Lower lobe of right lung (tissue), 2 donors: ENCODE data around the gene DLGAP4. TPM values are rescaled to one million over a fixed set of nuclear protein-coding genes. Genes with fewer than 3 reads are reported as not detected.
A peak's percentile ranks its signal among the peaks of the same experiment; 100 is the strongest.

ENCODE experiments used
- ATAC-seq, 2 donors: fragments of 200-7000 bp; cut with Tn5 transposase; one replicate each; pipeline ENCODE4 v1.9.1; 2020 to 2022; ENCODE audit warnings: mild to moderate bottlenecking in 2 of 2, moderate library complexity in 2 of 2
- DNase-seq: peaks from one replicate; pipeline ENCODE4 v3.0.0-alpha.2; 2020
- H3K27ac ChIP-seq: fragments of 200-600 bp; one replicate; pipeline ENCODE4 v1.8.0; 2022
- H3K27me3 ChIP-seq: fragments of 200-600 bp; one replicate; pipeline ENCODE4 v1.8.0; 2022; ENCODE audit warnings: low read depth
- H3K36me3 ChIP-seq: fragments of 200-600 bp; one replicate; pipeline ENCODE4 v1.8.0; 2022; ENCODE audit warnings: mild to moderate bottlenecking
- H3K4me1 ChIP-seq: fragments of 200-600 bp; one replicate; pipeline ENCODE4 v1.8.0; 2022
- H3K4me3 ChIP-seq: fragments of 200-600 bp; one replicate; pipeline ENCODE4 v1.8.0; 2022; ENCODE audit warnings: mild to moderate bottlenecking
- H3K9me3 ChIP-seq: fragments of 200-600 bp; one replicate; pipeline ENCODE4 v1.8.0; 2022
- CTCF ChIP-seq: fragments of 200-600 bp; IDR thresholded peaks from one replicate; pipeline ENCODE4 v1.8.0; 2022; ENCODE audit warnings: antibody characterized with exemption, mild to moderate bottlenecking
- intact Hi-C: fragments of 100-400 bp; cut with DNase I; formaldehyde crosslinking; loops from one replicate; pipeline ENCODE4 v1.11.0; 2022
- total RNA-seq: library from RNA; stranded (reverse); fragmentation: NEBNext Ultra II Directional; extraction: Animal tissue kit (Norgen Biotek cat#: 25700); gene quantifications from one replicate; pipeline ENCODE4 v1.2.1, GENCODE V29; 2021
- donor health status: DM: no; HTN: yes; CAD: no; lungs with severe emphysema.

Gene DLGAP4
- total RNA-seq, 1 donor from 2014 or later: 59.3 TPM

- Histone ChIP-seq H3K4me3 (no peak overlapping the region), H3K27me3 (no peaks in the 10 kb centered on the region), H3K36me3 (no peaks in the 10 kb centered on the region), H3K9me3 (peaks cover 9% of the 10 kb centered on the region), H3K4me1 (no peaks in the 10 kb centered on the region), H3K27ac (no peak overlapping the region)
- DNase-seq (no peak), ATAC-seq (no peak)
- no peak for TF ChIP-seq CTCF
- intact Hi-C loops: no loop called here
Observed at GRCh38 chr20:36565520-36565919, 259.4 kb downstream of the DLGAP4 start.

DNA sequence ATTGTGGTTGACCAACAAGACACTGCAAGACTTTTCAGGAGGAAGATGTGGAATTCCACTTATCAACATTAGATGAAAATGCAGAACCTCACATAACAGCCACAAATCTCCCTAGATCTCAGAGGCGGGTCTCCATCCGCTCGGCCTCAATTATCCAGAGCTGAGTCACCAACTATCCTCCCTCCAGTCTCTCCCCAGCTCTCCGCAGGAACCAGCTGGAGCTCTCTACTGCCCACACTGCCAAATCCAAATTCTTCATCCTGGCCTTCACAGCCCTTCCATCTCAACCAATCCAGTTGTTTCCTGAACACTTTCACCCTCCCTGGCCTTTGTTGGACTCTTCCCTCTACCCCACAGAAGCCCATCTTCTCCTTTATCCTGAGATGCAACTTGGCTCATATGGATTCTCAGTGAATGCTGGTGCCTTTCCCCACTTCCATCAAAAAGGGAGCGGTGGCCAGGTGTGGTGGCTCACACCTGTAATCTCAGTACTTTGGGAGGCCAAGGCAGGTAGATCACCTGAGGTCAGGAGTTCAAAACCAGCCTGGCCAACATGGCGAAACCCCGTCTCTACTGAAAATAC, 263.8 kb downstream of the DLGAP4 start:
- H3K4me1 ChIP-seq: peaks cover 10% of the 10 kb centered on the region
- no peak for DNase-seq
- intact Hi-C loops: no loop called here
- no peak for TF ChIP-seq CTCF
- H3K36me3 ChIP-seq: no peaks in the 10 kb centered on the region
- peaks cover 9% of the 10 kb centered on the region for H3K9me3 ChIP-seq
- no peak overlapping the region for H3K27ac ChIP-seq
- no peak overlapping the region for H3K4me3 ChIP-seq
- no peak for ATAC-seq
- H3K27me3 ChIP-seq: no peaks in the 10 kb centered on the region

DNA sequence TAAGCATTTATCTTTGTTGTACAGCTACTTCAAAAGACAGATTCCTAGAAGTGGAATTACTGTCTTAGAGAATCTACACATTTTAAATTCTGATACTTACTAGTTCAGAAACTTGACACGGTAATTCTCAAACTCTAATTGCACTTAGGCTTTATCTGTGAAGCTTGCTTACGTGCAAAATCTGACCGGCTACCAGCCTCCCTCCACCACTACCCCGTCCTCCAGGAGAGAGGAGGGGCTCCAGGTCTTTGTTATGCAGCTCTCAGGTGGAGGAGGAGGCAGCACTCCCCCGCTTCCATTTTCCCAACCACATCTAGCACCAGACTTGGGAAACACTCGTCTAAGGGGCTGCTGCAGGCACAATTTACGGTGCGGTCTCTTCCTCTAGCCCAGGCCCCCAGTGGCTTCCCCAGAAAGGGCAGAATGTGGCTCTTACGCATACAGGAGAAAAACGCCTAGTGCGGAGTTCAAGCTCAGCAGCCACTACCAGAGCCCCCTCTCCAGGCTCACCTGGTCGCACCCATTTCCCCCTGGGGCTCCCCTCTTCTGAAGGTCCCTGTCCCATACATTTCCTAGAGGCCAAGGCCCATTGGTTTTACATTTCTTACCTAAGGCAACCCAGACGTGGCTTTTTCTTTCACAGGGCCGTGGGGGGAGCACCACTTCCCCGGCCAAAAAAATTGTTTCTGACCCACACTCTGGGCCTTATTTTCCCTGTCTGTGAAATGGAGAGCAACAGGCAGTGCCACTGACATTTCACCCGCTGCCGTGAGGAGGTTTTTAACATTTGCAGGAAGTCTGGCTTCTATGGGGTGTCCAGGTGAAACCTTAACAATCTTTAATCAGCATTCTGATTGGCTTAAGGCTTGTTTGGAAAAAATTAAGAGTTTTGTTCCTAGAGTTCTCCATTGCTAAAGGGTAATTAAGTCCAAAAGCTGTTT, 265.7 kb downstream of the DLGAP4 start:
- intact Hi-C loops: no loop called here
- H3K27me3 ChIP-seq: no peaks in the 10 kb centered on the region
- ATAC-seq (no peak), DNase-seq (no peak)
- no peaks in the 10 kb centered on the region for H3K9me3 ChIP-seq
- H3K36me3 ChIP-seq: no peaks in the 10 kb centered on the region
- no peak overlapping the region for H3K4me3 ChIP-seq
- peaks cover 29% of the 10 kb centered on the region for H3K4me1 ChIP-seq
- TF ChIP-seq CTCF: no peak
- H3K27ac ChIP-seq: peak overlapping the region; percentile 93

DNA sequence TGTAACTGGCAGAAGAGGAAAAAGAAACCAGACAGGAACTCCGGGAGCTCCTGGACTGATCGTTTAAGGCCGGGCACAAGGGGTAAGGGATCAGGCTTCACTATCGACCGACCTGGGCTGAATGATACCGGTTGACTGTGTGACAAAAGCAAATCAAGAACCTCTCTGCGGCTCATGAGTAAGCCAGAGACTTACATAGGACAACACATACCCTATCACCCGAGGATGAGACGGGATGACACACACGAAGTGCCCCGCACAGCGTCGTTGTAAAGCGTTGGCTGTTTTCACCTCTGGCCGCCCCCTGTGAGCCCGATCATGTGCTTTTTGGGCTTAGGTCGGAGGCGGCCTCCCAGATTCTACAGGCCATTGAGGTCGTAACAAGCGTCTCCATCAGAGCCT, 266.6 kb downstream of the DLGAP4 start:
- Histone ChIP-seq H3K4me3 (peak overlapping the region; percentile 82), H3K27ac (peak overlapping the region; percentile 93), H3K9me3 (no peaks in the 10 kb centered on the region), H3K36me3 (no peaks in the 10 kb centered on the region), H3K27me3 (no peaks in the 10 kb centered on the region), H3K4me1 (peaks cover 29% of the 10 kb centered on the region)
- peak; percentile 19 to 34 for ATAC-seq
- TF ChIP-seq CTCF: no peak
- no peak for DNase-seq
- intact Hi-C loops: no loop called here

DNA sequence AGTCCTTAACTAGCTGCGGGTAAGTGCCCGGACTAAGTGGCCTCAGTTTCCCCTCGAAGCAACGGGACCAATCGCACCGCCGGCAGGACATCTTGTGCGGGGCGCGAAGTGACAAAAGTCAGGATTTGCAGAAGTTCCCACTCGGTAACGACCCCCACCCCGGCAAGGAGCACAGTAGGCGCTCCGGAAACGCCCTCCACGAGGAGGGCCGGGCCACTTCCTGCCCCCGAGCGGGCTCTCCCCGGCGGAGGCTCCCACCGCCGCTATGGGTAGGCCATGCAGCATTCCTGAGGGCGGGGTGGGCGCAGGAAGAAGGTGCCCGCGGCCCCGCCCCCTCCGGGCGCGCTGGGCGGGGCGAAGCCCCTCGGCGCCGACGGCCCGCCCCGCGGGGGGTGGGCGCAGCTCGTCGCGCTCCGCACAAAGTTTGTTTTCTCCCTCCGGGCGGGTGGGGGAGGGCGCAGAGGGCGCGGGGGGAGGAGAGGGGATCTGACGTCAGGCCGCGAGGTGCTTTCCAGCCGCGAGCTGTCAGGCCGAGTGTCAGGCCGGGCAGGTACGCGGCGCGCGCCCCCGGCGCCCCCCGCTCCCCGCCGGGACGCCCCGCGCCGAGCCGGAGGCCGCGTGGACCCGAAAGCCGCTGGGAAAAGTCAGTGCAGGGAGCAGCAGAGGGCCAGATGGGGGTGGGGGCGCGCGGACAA, 267.1 kb downstream of the DLGAP4 start, which contains the start of gene TGIF2:
TSS of gene TGIF2 (plus strand) at position 495 of the 695 bp plus-strand sequence. CDS start 5,178 bp downstream, outside the sequence.
- H3K27me3 ChIP-seq: no peaks in the 10 kb centered on the region
- no peaks in the 10 kb centered on the region for H3K36me3 ChIP-seq
- peak within 1 kb of the TSS; percentile 82 for H3K4me3 ChIP-seq
- intact Hi-C loops: no loop called here
- no peak for TF ChIP-seq CTCF
- no peaks in the 10 kb centered on the region for H3K9me3 ChIP-seq
- DNase-seq (peak; percentile 90), ATAC-seq (peak; percentile 92 to 95)
- H3K4me1 ChIP-seq: peaks cover 29% of the 10 kb centered on the region
- peak within 1 kb of the TSS; percentile 93 for H3K27ac ChIP-seq
